NCI-H128 (cell line): ENCODE measurements around the gene PPP1R3G.

ENCODE experiments used
- DNase-seq: peaks from one replicate; lab custom pipeline; 2025; ENCODE audit not compliant: unreplicated experiment; lab: John Stamatoyannopoulos, UW

PPP1R3G gene

GRCh38 chr6:5093231-5094015, 8.3 kb downstream of the PPP1R3G start:
- DNase-seq, result no peak

DNA sequence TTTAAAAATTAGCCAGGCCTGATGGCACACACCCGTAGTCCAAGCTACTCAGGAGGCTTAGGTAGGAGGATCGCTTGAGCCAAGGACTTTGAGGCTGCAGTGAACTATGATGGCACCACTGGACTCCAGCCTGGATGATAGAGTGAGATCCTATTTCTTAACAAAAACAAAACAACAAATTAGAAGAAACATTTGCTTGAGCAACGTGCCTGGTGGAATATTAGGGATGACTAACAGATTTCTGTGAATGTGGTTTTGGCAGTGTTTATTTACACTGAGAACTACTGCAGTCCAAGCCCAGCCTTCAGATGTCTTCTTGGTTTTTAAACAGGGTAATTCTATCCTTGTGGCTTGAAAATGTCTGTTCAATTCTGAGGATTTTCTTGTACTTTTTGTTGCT, 9.2 kb downstream of the PPP1R3G start:
- DNase-seq, result no peak

GRCh38 chr6:5095236-5095635, 10.1 kb downstream of the PPP1R3G start:
- no peak for DNase-seq

DNA sequence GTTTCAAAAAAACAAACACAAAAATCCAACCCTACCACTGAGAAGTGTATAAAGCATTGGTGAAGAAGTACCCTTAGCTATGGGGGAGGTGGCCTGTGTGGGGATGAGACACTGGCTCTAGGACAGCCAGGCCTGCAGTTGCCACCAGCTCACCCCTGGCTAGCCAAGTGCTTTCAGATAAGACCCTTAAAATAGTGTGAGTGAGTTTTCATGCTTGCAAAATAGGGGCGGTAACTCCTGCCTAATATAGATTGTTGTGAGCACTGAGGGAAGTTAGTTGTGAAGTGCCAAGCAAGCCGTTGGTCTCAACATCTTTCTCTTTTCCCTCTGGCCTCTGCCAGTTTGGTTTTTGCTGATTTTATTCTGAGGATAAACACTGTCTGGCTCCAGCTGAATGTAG, 11.3 kb downstream of the PPP1R3G start:
- DNase-seq, result no peak

GRCh38 chr6:5098501-5099270, 13.5 kb downstream of the PPP1R3G start:
- DNase-seq, result no peak

DNA sequence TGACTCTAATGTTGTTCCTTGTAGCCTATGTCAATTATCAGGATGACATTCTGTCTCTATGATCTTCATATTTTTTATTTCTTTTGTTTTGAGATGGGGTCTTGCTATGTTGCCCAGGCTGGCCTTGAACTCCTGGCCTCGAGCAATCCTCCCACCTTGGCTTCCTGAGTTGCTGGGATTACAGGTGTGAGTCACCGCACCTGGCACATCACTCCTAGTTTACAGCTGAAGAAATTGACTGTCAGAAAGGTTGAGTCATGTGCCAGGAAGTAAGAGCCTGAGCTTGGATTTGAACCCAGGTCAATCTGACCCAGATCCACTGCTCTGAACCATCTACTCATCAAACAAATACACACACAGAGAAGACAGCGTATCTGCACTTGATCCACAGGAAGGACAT, 14.4 kb downstream of the PPP1R3G start:
- DNase-seq, result no peak

GRCh38 chr6:5100806-5101205, 15.7 kb downstream of the PPP1R3G start:
- no peak for DNase-seq

DNA sequence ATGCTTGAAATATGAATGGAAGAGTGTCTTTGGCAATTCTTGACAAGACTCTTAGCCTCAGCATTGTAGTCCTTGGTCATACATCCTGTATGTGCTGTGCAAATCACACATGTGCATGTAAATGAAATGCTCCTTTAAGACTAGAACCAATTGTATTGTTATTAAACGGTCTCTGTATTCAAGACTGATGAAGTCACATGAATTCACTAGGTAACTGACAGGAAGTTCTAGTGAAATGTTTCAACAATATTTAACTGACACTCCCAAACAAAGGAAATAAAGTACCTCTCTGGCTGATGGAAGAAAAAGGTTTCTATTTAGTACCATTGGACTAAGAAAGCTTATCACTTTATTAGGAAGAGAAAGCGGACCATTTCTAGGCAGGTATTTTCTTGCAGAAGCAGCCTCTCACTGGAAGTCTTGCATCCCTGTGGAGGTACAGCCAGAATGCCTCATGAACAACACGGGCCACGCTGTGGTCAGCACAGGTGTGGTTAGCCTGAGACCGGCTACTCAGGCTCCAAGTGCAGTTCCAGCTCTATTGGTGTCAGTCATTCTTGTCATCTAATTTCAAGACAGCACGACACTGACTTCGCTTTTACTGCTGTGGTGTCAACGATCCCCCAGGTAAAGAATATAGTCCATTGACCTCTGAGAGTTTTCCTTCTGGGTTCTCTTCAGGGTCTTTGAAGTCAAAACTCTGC, 17.3 kb downstream of the PPP1R3G start:
- DNase-seq, result no peak

DNA sequence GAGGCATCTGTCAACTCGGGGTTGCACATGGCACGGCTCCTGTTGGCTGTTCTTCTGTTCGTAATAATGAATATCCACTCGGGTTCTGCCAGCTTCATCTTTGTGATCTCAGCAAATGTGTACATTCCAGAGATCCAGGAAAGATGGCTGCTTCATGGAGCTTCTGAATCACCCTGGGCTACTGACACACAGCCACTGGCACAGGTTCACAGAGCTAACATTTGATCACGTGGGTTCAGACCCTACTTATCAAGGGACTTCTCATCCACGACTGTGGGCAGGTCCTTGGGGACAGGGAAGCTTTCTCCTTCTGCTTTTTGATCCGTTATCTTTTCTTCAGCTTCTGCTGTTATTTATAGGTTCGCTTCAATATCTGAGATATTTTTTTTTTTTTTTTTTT, 18.1 kb downstream of the PPP1R3G start:
- no peak for DNase-seq

DNA sequence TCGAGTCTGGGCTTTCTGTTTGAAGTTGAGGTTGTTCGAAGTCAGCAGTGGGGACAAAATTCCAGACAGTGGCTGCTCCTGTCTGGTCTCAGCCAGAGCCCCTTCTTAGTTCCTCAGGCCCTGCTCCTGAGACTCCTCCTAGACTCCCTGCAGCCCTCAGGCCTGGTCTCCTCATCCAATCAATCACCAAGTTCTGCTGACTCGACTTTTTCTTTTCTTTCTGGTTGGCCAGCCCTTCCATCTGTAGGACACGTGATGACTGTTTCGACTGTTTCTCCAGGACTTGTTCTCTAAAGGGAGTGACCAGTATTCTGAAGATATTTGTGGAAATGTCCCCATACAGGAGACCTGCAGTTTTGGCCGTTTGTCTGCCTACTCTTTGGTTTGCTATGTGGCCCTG, 19.5 kb downstream of the PPP1R3G start:
- no peak for DNase-seq

- no peak for DNase-seq
These were observed 20.0 kb downstream of the PPP1R3G start for GRCh38 chr6:5105146-5105545.

DNA sequence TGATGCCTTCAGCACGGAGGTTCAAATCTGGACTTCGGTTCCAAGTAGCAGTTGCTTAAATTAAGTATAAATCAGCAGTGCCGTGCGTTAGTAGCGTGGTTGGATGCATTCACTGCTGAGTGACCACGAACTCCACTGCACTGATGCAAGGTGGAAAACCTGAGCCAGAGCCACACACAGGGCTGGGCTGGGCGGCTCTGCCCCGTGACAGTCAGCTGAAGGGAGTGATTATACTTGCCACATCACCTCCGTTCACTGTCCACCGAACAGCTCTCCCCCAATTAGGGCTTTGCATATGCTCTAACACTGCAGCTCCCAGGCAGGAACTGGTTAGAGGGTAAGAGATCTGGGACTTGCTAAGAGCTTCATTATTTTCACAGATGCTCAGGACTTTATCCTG, 22.2 kb downstream of the PPP1R3G start:
- no peak for DNase-seq

GRCh38 chr6:5108068-5108467, 22.9 kb downstream of the PPP1R3G start:
- no peak for DNase-seq

- no peak for DNase-seq
These were observed 23.5 kb downstream of the PPP1R3G start for GRCh38 chr6:5108536-5109150.

DNA sequence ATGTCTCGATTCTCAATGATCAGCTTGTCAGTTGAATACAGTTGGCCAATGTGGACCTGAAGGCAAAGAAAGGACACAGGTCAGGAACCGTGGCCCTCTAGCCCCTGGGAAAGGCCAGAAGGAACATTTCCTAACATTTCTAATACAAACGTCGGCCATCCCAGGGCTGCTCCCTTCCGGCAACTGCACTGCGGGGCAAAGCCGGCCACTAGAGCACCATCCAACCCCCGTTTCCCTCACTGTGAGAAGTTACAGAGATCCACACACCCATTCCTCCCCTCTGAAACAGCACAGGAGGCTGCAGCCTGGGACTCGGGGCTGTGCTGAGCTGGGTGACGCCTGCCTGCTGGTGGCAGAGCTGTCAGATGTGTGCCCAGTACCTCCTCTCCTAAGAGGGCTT, 24.3 kb downstream of the PPP1R3G start:
- DNase-seq, result no peak

DNA sequence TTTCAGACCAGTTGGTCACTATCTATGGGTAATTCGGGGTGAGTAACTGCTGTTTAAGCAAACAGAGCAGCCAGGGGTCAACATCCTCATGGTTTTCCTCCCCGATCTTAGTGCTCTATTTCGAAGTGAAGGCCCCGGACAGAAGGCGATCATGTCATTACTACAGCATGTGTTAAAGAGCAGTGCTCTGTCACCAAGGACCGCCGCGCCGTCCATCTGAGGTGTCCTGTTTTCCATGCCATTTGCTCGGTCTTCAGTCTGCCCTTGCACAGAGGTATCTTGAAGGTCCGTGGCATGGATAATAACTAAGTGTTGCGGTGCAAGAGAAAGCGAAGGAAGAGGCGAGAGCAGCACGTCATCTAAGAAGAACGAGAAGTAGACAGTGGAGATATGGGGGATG, 25.1 kb downstream of the PPP1R3G start:
- DNase-seq, result no peak

DNA sequence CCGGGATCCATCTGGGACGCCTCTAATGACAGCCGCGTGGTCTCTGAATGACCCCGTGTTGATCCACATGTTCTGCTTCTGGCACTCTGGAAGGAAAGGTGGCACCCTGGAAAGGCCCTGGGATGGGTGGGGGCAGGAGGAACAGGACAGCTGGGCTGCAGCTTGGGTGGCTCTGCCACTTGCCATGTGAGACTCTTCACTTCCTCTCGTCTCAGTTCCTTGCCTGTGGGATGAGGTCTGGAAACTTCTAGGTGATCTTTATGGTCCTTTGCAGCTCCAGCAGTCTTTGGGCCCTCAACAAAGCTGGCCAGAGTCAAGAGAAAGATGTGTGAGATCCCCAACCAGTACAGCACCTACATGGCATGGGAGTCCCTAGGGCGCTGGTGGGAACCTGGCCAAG, 26.5 kb downstream of the PPP1R3G start:
- no peak for DNase-seq

GRCh38 chr6:5112066-5112799, 27.1 kb downstream of the PPP1R3G start:
- no peak for DNase-seq

DNA sequence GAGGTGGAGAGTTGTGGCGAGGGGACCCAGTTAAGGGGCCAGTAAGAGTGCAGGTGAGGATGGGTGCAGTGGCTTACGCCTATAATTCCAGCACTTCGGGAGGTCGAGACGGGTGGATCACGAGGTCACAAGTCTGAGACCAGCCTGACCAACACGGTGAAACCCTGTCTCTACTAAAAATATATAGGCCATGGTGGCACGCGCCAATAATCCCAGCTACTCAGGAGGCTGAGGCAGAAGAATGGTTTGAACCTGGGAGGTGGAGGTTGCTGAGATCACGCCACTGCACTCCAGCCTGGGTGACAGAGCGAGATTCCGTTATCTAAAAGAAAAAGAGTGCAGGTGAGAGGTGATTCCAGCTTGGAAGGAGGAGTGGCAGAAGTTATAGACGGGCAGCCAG, 28.0 kb downstream of the PPP1R3G start:
- no peak for DNase-seq

DNA sequence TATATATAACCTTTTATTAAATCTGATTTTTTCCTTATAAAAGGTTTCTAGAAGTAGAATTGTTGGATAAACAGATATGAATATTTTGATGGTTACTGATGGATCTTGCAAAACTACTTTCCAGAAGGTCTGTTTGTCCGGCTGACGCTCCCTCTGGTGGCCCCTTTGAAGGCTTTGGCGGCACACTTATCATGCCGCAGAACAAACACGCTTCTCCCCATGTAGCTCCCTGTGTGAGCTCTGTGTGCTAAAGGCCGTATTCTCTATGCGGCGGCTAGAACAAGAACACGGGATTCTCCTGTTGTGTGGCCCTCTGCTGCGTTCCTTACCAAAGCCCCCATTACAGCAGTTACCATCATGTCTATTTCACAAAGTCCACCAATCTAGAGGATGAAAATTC, 30.0 kb downstream of the PPP1R3G start:
- DNase-seq, result no peak
